Measurements from ENCODE around the gene CEP192.

GRCh38 chr18:12998332-12999060 lies 7.3 kb downstream of the CEP192 start:
- no peak for TF ChIP-seq SIX4 (CRISPR knock-in tag; IDR thresholded peaks at IDR 0.05)
- TF ChIP-seq ZNF10 (CRISPR knock-in tag; IDR thresholded peaks at IDR 0.05; ENCODE audit: borderline replicate concordance, low read depth), result no peak
- no peak for TF ChIP-seq HNRNPL (IDR thresholded peaks at IDR 0.05; ENCODE audit: low read depth, low read length)
- TF ChIP-seq FOXA1 (IDR thresholded peaks at IDR 0.05), result no peak
- TF ChIP-seq FOXA1 (CRISPR knock-in tag; IDR thresholded peaks at IDR 0.05), result no peak
- no peak for TF ChIP-seq CEBPB (IDR thresholded peaks at IDR 0.05; ENCODE audit: borderline replicate concordance, low read depth, low read length)
- no peak for TF ChIP-seq SP4 (CRISPR knock-in tag; IDR thresholded peaks at IDR 0.05)
- no peak for TF ChIP-seq POLR2A (IDR thresholded peaks at IDR 0.05; ENCODE audit: insufficient read depth in 1 of 2, low read depth in 2 of 2, low read length in 2 of 2)
- no peak for TF ChIP-seq RBM22 (optimal IDR thresholded peaks at IDR 0.05; ENCODE audit: low read length)
- TF ChIP-seq TAF1 (CRISPR knock-in tag; IDR thresholded peaks at IDR 0.05), result no peak

Data from HepG2 (cell line).